GM18873 (cell line): ENCODE results near the gene PABPC3.

Experiments used
- ATAC-seq: cut with Tn5 transposase; IDR thresholded peaks from one replicate; pipeline ENCODE4 v1.9.1; 2021; ENCODE audit warnings: mild to moderate bottlenecking, moderate library complexity, moderate number of reproducible peaks; ENCODE audit not compliant: unreplicated experiment, low FRiP score

The PABPC3 gene

GRCh38 chr13:25110956-25111584 is 15.1 kb downstream of the PABPC3 start:
- no peak for ATAC-seq

- no peak for ATAC-seq
Observed at GRCh38 chr13:25111585-25111956, 15.6 kb downstream of the PABPC3 start.

- ATAC-seq = no peak
Observed at GRCh38 chr13:25112695-25113255, 16.8 kb downstream of the PABPC3 start.

GRCh38 chr13:25114220-25114619 is 18.3 kb downstream of the PABPC3 start:
- peak; percentile 59 for ATAC-seq

DNA sequence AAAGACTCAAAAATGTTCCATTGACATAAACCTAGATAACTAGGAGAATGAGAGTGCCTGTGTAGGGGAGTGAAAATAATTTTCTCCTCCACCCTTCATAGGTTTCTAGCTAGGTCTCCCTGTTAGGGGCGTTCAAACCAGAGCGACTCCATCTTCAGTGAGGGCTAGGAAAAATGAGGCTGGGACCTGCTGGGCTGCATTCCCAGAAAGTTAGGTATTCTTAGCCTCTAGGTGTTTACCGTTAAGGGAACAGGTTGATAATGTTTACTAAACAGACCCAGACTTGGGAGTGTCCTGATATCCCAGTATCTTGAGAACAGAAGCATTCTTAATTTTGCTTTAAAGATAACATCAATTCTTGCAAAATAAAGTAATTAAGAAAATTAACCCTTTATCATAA is 20.1 kb downstream of the PABPC3 start:
- no peak for ATAC-seq

DNA sequence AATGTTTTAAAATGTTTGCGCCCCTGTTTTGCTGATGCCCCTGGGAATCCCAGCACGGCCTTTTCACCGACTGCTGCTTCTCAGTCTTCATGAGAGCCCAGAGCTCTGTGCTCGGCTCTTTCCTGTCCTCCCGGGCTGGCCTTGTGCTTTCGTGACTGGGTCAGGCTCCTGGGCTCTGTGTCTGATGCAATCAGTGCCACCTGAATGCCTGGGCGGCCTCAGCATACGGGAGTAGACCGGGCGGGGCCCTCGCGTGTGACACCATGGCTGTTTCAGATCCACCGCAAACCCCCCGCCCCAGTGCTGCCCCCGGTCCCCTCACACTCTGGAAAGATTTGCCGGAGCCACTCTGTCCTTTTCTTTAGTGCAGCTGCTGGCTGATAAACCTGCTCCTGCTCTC is 21.4 kb downstream of the PABPC3 start:
- no peak for ATAC-seq

DNA sequence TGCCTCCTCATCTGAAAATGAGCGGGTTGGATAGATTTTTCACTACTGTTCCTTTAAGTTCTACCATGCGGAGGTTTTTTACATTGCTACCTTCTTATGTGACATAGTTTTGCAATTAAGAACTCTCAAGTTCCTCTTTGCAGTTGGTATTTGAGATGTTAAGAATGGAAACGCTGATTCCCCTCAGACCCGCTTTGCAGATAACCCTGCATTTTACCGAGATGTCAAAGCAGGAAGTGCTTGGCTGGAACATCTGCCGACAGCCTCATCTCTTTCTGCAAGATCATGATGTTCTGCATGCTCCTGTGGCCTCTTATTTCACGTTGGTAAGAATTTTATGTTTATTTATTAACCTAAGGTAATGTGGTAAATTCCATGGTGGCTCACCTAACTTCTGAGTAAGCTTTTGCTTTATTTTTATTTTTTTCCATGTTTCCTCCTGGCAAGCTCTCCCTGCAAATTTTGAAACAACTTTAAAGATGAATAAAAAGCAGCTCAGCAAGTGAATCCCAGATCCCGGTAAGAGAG is 22.5 kb downstream of the PABPC3 start:
- no peak for ATAC-seq

GRCh38 chr13:25130944-25131343 is 35.0 kb downstream of the PABPC3 start:
- ATAC-seq = no peak

DNA sequence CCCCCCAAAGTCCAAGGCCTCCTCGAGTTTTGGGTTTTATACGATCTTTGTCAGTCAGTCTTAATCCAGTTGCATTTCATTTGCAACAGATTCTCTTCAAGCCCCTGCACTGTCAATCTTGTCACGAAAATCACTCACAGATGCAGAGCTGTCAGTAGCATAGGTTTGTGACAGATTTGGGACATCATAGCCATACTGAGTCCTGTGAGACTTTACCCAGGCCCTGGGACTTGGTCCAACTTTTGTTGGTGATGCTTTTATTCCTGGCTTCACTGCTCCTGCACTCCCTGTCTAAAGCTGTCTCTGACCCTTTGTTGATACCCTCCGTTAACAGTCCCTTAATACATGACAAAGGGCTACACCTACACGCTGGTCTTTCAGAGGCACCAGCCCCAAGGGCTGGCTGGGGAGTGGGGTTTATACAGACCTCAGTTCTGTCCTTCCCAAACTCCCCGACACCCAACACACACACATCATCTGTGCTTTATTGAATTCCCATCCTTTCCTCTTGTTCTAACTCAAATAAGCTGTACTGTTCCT is 36.0 kb downstream of the PABPC3 start:
- ATAC-seq = no peak

- ATAC-seq = no peak
Observed at GRCh38 chr13:25132751-25133390, 36.9 kb downstream of the PABPC3 start.

GRCh38 chr13:25135896-25136295 is 40.0 kb downstream of the PABPC3 start:
- no peak for ATAC-seq

GRCh38 chr13:25136880-25137787 is 41.2 kb downstream of the PABPC3 start:
- no peak for ATAC-seq

DNA sequence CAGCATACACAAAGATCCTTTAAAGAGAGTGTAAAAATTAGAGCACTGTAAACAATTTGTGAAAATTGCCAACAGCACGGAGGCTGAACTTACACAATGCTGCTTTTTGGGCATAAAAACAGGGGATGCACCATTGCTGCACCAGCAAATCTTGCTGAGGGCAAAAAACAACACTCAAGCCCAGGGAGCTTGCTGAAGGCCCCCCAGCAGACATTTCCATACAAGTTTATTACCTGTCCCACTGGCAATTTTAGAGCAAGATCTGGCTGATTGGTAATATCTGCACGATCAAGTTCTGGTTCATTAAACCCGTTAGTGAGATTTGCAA is 41.8 kb downstream of the PABPC3 start:
- no peak for ATAC-seq

DNA sequence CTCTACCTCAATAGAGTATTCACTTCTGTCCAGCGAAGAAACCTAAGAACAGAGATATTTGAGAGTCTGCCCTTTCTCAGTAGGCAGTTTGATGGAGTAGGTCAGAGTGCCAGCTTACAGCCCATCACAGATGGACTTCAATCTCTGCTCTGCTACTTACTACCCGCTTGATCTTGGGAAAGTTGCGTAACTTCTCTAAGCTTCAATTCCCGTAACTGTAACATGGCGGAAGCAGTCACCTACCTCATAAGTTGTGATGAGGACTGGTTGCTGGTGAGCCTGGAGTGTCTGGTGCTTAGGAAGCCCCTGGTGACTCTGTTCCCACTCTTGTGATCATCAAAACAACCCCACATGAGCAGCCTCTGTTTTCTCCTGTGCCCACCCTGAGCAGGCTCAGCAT is 45.1 kb downstream of the PABPC3 start:
- no peak for ATAC-seq

DNA sequence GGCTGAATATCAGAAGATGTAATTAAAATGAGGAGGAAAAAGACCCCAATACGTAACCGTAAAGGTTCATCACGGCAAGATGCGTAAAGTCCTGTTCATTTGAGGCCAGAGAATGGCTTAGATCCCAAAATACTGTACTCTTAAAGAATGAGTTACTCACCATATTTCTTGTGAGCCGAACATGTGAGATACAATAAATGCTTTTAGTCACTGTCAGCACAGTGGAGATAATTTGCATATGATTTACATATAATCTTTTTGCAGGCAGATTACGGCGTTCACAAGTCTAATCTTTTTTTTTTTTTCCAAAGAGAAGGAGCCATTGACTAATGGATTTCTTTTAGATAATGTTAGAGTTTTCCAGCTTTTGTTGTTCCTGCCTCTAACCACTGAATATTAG is 47.8 kb downstream of the PABPC3 start:
- ATAC-seq = no peak

- peak; percentile 89 for ATAC-seq
Observed at GRCh38 chr13:25147638-25148401, 51.9 kb downstream of the PABPC3 start.

- ATAC-seq = no peak
Observed at GRCh38 chr13:25148402-25148771, 52.5 kb downstream of the PABPC3 start.
